HEK293T (cell line): ENCODE measurements around the gene SAXO1.

Experiments used
- ARNT ChIP-seq: fragments of 450-650 bp; IDR thresholded peaks from 2 replicates; pipeline ENCODE4 v1.6.1; 2017; ENCODE audit warnings: mild to moderate bottlenecking
- BHLHE40 ChIP-seq: fragments of 450-650 bp; IDR thresholded peaks from 2 replicates; pipeline ENCODE4 v1.6.1; 2016; ENCODE audit warnings: mild to moderate bottlenecking, moderate library complexity, borderline replicate concordance
- CTBP1 ChIP-seq: fragments of 450-650 bp; IDR thresholded peaks from 2 replicates; pipeline ENCODE4 v1.6.1; 2016; ENCODE audit warnings: borderline replicate concordance
- ELF4 ChIP-seq: fragments of 450-650 bp; IDR thresholded peaks from 2 replicates; pipeline ENCODE4 v1.6.1; 2017; ENCODE audit warnings: antibody characterized with exemption
- FOXK2 ChIP-seq: fragments of 450-650 bp; IDR thresholded peaks from 2 replicates; pipeline ENCODE4 v1.6.1; 2016; ENCODE audit warnings: mild to moderate bottlenecking
- SP1 ChIP-seq: fragments of 450-650 bp; IDR thresholded peaks from 2 replicates; pipeline ENCODE4 v1.6.1; 2017
- SUZ12 ChIP-seq: fragments of 450-650 bp; IDR thresholded peaks from 2 replicates; pipeline ENCODE4 v1.6.1; 2016; ENCODE audit warnings: mild to moderate bottlenecking
- ZNF384 ChIP-seq: fragments of 450-650 bp; IDR thresholded peaks from 2 replicates; pipeline ENCODE4 v1.6.1; 2016

DNA sequence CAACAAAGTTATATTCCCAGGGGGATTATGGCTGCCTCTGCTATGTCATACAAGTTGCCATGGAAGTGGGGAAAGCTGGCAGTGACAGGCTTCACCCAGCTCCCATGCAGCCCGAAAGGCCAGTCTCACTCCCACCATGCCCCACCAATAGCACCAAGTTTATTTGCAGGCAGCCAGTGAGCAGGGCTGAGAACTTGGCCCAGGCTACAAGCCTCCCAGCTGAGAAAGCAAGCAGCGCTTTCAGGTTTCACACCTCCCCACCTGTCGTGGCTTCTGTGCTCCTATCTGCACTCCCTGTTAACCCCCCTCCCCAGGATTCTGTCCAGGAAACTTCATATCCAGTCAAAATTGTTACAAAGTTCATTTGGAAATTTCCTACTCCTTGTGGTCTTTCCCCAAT, 155.0 kb downstream of the SAXO1 start:
- TF ChIP-seq SP1 (no peak), SUZ12 (no peak), CTBP1 (no peak), ELF4 (no peak), BHLHE40 (no peak), ZNF384 (no peak), ARNT (no peak), FOXK2 (no peak)
